Anterior cingulate cortex (tissue), 58 donors: ENCODE results near the gene CHKB.
A peak's percentile ranks its signal among the peaks of the same experiment; 100 is the strongest.

ENCODE experiments used
- DNase-seq, 58 donors: peaks; one replicate each; lab custom pipeline; 2025; lab: John Stamatoyannopoulos, UW

Gene CHKB

GRCh38 chr22:50576806-50577696 is 5.6 kb downstream of the CHKB start:
- no peak for DNase-seq

- DNase-seq, result no peak
Measured at GRCh38 chr22:50576070-50576469, 6.6 kb downstream of the CHKB start.

- DNase-seq, result no peak
Measured at GRCh38 chr22:50575426-50575941, 7.2 kb downstream of the CHKB start.

- no peak for DNase-seq
Measured at GRCh38 chr22:50574383-50574755, 8.3 kb downstream of the CHKB start.

- DNase-seq, result no peak
Measured at GRCh38 chr22:50573491-50574382, 8.9 kb downstream of the CHKB start.

DNA sequence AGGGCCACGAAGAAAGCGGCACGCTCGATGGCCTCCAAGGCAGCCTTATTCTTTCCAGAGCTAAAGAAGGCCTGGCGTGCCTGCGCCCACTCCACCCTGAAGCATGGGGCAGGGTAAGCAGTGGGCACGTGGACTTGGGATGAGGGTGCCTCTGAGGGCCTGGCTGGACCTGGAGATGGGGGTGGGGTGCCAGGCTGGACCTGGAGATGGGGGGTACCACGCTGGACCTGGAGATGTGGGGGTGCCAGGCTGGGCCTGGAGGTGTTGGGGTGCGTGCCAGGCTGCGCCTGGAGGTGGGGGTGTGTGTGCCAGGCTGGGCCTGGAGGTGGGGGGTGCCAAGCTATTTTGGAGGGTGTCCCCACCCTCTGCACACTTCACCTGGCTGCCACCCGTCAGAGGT is 9.7 kb downstream of the CHKB start:
- DNase-seq, result no peak

GRCh38 chr22:50571264-50572175 is 11.1 kb downstream of the CHKB start:
- DNase-seq, result no peak

DNA sequence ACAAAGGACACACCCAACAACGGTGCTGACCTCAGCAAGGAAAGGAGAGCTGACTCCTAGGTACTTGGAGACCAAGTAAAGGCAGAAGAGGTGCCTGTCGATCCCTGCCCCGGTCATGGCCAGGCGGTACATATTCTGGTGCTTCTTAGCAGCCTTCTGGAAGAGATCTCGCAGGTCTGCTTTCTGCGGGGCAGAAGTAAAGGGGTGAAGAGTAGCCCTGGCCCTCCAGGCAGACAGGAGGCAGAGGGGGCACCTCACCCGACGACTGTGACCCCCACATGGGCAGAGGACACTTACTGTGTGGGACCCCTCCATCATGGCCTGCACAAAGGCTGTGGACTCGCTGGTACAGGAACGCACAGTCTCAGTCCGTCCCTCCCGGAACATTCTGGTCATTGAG is 11.8 kb downstream of the CHKB start:
- DNase-seq, result no peak

DNA sequence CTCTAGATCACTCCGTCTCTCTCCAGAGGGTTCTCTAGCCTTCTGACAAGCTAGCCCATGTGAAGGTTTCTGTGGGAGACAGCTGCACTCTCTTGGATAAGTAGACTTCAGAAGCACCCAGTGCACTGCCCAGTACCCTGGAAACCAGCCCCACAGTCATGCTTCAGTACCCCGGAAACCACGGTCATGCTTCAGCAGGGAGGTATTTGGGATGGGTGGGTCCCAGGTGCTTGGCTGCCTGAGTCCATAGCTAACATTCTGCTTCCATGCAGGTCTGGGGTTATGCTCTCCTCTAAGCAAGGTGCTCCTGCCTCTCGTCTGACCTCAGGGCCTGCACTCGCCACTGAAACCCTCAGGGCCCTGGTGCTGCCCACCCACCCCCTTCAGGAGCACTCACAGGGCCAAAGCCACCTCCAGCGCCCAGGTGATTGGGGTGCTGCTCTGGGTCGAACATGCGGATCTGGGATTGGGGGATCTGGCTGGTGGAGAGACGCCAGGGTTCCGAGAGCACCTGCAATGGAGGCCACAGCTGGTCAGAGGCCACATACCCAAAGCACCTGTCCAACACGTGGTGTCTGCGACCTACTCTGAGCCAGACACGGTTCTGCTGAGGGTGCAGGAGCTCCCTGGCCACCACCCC is 12.6 kb downstream of the CHKB start:
- no peak for DNase-seq

GRCh38 chr22:50569041-50569459 is 13.6 kb downstream of the CHKB start:
- DNase-seq, result no peak

DNA sequence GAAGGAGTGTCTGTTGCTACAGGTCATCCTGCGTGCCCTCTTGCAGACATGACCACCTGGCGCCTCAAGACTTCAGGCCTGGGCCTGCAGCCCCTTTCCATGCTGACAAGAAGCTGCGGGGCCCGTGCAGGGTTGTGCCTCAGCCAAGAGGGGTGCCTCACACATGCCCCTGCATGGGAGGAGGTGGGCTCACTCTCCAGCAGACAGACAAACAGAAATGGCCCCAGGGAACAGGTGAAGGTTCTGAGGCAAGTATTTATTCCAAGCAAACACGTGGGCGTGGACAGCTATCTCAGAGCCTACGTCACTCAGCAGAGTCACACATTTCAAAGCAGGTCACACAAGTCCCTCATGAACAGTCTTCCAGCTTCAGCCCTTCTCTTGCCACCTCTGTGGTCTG is 14.0 kb downstream of the CHKB start:
- no peak for DNase-seq

- DNase-seq, result no peak
Measured at GRCh38 chr22:50567721-50568252, 14.9 kb downstream of the CHKB start.

DNA sequence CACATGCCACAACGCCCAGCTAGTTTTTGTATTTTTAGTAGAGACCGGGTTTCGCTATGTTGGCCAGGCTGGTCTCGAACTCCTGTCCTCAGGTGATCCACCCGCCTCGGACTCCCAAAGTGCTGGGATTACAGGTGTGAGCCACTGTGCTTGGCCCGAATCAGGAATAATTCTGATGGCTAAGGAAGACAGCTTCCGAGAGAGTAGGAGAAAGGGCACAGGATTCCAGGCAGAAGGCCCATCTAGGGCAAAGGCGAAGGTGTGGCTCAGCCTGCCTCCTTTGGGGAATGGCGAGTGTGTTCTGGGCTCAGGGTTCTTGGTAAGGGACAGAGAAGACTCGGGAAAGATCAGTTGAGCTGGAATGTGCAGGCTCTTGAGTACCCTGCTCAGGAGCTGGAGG is 18.4 kb downstream of the CHKB start:
- no peak for DNase-seq

DNA sequence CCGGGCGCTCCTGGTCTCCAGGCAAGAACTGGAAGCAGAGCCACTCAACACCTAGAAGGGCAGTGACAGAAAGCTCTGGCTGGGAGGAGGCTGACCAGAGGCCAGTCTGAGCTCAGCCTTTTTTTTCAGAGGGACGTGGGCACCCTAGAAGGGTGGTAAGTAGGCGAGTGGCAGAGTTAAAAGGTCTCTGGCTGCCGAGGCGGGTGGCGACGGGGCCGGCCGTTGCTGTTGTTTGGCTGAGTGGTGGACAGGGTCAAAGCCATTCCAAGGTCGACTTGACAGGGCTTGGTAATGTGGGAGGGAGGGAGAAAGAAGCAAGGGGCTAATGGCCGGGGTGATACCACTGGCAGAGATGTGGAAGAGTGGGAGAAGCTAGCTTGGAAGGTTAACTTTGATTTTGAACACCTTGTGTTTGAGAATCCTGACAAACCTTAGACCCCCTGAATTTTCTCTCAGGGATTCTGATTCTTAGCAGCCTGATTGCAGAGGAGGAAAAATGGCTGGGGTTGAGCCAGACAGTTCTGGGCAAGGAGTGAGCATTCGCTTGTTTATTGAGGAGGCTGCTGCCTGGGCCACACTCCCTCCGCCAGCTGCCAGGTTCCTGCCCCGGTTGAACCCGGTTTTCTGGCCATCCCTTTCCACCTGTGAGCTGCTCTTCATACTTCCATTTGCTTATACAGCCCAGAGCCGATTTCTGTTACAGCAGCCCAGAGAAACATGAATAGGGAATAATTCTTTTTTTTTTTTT is 19.1 kb downstream of the CHKB start:
- DNase-seq, result peak in 5 of 58 donors; percentile 6 to 56 (median 40)

DNA sequence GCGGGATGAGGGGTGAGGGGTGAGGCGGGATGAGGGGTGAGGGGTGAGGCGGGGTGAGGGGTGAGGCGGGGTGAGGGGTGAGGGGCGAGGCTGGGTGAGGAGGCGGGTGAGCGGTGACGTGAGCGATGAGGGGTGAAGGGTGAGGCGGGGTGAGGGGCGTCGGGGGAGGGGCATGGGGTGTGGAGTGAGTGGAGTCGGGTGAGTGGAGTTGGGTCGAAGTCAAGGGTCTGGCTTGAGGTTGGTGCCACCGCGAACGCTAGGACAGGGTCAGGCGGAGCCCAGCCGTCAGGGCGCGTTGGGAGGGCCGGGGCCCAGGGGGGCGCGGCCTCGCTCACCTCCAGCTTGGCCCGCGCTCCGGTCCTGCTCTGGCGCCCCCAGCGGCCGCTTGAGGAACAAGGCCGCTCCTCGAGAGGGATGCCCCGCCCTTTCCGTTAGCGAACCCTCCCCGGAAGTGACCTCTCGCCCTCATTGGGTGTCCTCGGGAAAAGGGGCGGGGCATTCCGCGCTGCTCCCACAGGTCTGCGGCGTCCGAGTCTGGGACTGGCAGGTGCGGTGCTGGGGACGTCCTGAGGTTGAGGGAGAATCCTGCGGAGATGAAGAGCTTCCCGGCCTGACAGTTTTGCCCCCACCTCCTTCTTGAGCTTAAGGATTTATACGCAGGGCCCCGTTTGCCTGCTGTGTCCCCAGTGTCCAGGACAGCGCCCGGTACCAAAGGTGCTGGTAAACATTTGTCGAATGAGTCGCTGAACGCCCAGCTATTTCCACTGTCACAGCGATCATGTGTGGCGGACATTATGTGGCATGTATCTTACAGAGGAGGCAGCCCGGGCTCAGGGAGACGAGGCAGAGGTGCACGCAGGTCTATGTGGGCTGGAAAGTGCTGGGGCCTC is 19.9 kb downstream of the CHKB start, which contains the start of gene SYCE3:
Gene SYCE3 (minus strand): TSS at position 397 of the 890 bp plus-strand sequence. CDS start 6,514 bp downstream, outside the sequence.
- peak; percentile 39 to 98 (median 91) for DNase-seq

DNA sequence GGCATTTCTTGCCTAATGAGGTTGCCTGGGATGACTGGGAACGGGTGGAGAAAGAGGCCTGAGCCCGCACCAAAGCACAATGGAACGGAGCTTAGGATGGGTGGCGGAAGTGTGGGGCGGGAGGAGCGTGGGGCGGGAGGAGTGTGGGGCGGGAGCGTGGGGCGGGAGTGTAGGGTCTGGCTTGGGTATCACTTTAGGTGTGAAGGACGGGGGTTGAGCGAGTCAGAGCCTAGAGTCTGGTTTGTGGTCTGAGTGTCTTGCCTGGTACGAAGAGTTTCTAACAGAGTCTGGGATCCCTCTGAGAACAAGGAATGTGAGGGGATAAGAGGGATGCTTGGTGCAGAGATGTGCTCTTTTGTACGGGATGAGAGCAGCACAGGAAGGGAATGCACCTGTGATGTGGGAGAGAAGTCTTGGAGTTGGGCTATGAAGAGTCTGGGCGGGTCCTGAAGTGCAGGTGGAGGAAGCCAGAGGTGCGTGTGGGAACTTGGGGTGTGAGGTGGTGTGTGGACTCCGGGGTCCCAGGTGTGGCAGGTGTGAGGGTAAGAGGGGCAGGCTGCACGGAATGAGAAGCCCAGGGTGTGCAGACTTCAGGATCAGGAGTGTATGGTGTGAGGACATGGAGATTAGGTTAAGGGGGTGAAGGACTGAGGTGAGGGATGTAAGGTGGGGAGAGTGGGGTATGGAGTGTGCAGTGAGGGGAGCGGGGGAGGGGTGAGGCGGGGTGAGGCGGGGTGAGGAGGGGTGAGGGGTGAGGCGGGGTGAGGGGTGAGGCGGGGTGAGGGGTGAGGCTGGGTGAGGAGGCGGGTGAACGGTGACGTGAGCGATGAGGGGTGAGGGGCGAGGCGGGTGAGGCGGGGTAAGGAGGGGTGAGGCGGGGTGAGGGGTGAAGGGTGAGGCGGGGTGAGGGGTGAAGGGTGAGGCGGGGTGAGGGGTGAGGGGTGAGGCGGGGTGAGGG is 21.0 kb downstream of the CHKB start:
- no peak for DNase-seq
